Measurements from ENCODE around the gene SULT4A1. TPM values are rescaled to one million over a fixed set of nuclear protein-coding genes. Genes with fewer than 3 reads are reported as not detected.

The SULT4A1 gene
- polyA plus RNA-seq, 5 donors, result 0.65 to 2.4 (median 1.5) TPM

- peak; percentile 78 to 80 for DNase-seq
Measured at GRCh38 chr22:43828998-43829782, 33.1 kb downstream of the SULT4A1 start.

GRCh38 chr22:43828725-43828997, 33.7 kb downstream of the SULT4A1 start:
- DNase-seq, result no peak

GRCh38 chr22:43827926-43828724, 34.2 kb downstream of the SULT4A1 start:
- DNase-seq, result no peak

GRCh38 chr22:43827003-43827735, 35.1 kb downstream of the SULT4A1 start:
- DNase-seq, result no peak

- peak in 1 of 2 donors; percentile 24 for DNase-seq
Measured at GRCh38 chr22:43826142-43827002, 35.9 kb downstream of the SULT4A1 start.

- no peak for DNase-seq
Measured at GRCh38 chr22:43825651-43826050, 36.7 kb downstream of the SULT4A1 start.

GRCh38 chr22:43824724-43825420, 37.4 kb downstream of the SULT4A1 start:
- DNase-seq, result no peak

GRCh38 chr22:43823911-43824665, 38.2 kb downstream of the SULT4A1 start:
- no peak for DNase-seq

- peak in 1 of 2 donors; percentile 32 for DNase-seq
Measured at GRCh38 chr22:43823353-43823908, 38.9 kb downstream of the SULT4A1 start.

GRCh38 chr22:43821606-43822425, 40.5 kb downstream of the SULT4A1 start:
- no peak for DNase-seq

GRCh38 chr22:43820651-43821305, 41.5 kb downstream of the SULT4A1 start:
- no peak for DNase-seq

GRCh38 chr22:43819931-43820640, 42.2 kb downstream of the SULT4A1 start:
- DNase-seq, result no peak

GRCh38 chr22:43819421-43819921, 42.8 kb downstream of the SULT4A1 start:
- DNase-seq, result no peak

GRCh38 chr22:43818981-43819380, 43.3 kb downstream of the SULT4A1 start:
- no peak for DNase-seq

- DNase-seq, result no peak
Measured at GRCh38 chr22:43817402-43817801, 44.9 kb downstream of the SULT4A1 start.

- DNase-seq, result no peak
Measured at GRCh38 chr22:43814264-43814663, 48.0 kb downstream of the SULT4A1 start.

GRCh38 chr22:43812890-43813289, 49.4 kb downstream of the SULT4A1 start:
- DNase-seq, result no peak
